Astrocyte (in vitro differentiated cells and primary cell): Measurements from ENCODE around the gene ZRANB1. TPM values are rescaled to one million over a fixed set of nuclear protein-coding genes. Genes with fewer than 3 reads are reported as not detected.
A peak's percentile ranks its signal among the peaks of the same experiment; 100 is the strongest.

Experiments used
- DNase-seq: peaks from one replicate; pipeline ENCODE4 v3.0.0-alpha.2; 2010; ENCODE audit warnings: low read depth
- FAIRE-seq: peaks from 2 replicates; lab custom pipeline; 2011; peaks lifted over from hg19 to GRCh38; lab: Jason Lieb, UNC
- H2AFZ ChIP-seq: 2 replicates; pipeline ENCODE4 v1.6.0; 2012; ENCODE audit warnings: low read depth, low read length, inconsistent platforms
- H3K27ac ChIP-seq: 2 replicates; pipeline ENCODE4 v1.5.1; 2011; ENCODE audit warnings: low read depth, low read length, inconsistent platforms
- H3K27me3 ChIP-seq: 2 replicates; pipeline ENCODE4 v1.6.0; 2011; ENCODE audit warnings: low read length, inconsistent platforms; ENCODE audit not compliant: insufficient read depth
- H3K36me3 ChIP-seq: 2 replicates; pipeline ENCODE4 v1.5.1; 2011; ENCODE audit warnings: low read length, inconsistent platforms; ENCODE audit not compliant: insufficient read depth
- H3K4me1 ChIP-seq: 2 replicates; pipeline ENCODE4 v1.5.1; 2011; ENCODE audit warnings: low read length, inconsistent platforms; ENCODE audit not compliant: insufficient read depth
- H3K4me2 ChIP-seq: 2 replicates; pipeline ENCODE4 v1.6.0; 2012; ENCODE audit warnings: low read length, inconsistent platforms
- H3K4me3 ChIP-seq: 2 replicates; pipeline ENCODE4 v1.5.1; 2011; ENCODE audit warnings: low read depth, mild to moderate bottlenecking, low read length, inconsistent platforms; ENCODE audit not compliant: insufficient read depth
- H3K79me2 ChIP-seq: 2 replicates; pipeline ENCODE4 v1.6.0; 2012; ENCODE audit warnings: mild to moderate bottlenecking, low read length, inconsistent platforms; ENCODE audit not compliant: insufficient read depth
- H3K9ac ChIP-seq: 2 replicates; pipeline ENCODE4 v1.6.0; 2012; ENCODE audit warnings: mild to moderate bottlenecking, low read length, inconsistent platforms
- H3K9me3 ChIP-seq: 2 replicates; pipeline ENCODE4 v1.5.1; 2012; ENCODE audit warnings: low read depth, mild to moderate bottlenecking, low read length, inconsistent platforms; ENCODE audit not compliant: insufficient read depth
- H4K20me1 ChIP-seq: 2 replicates; pipeline ENCODE4 v1.6.0; 2012; ENCODE audit warnings: low read length, inconsistent platforms; ENCODE audit not compliant: insufficient read depth
- H3K27ac Mint-ChIP-seq: one replicate; pipeline ENCODE4 v1.8.0; 2021; ENCODE audit warnings: mild to moderate bottlenecking, mixed read lengths; ENCODE audit not compliant: unreplicated experiment
- H3K27me3 Mint-ChIP-seq: one replicate; pipeline ENCODE4 v1.8.0; 2021; ENCODE audit warnings: low read depth, mixed read lengths; ENCODE audit not compliant: unreplicated experiment
- H3K36me3 Mint-ChIP-seq: one replicate; pipeline ENCODE4 v1.8.0; 2021; ENCODE audit warnings: low read depth, mixed read lengths; ENCODE audit not compliant: unreplicated experiment
- H3K4me1 Mint-ChIP-seq: one replicate; pipeline ENCODE4 v1.8.0; 2021; ENCODE audit warnings: low read depth, mixed read lengths; ENCODE audit not compliant: unreplicated experiment
- H3K4me3 Mint-ChIP-seq: one replicate; pipeline ENCODE4 v1.8.0; 2021; ENCODE audit warnings: mild to moderate bottlenecking, moderate library complexity, mixed read lengths; ENCODE audit not compliant: unreplicated experiment
- H3K9me3 Mint-ChIP-seq: one replicate; pipeline ENCODE4 v1.8.0; 2021; ENCODE audit warnings: mild to moderate bottlenecking, mixed read lengths; ENCODE audit not compliant: unreplicated experiment
- CTCF ChIP-seq: IDR thresholded peaks from 2 replicates; pipeline ENCODE4 v1.5.1; 2011; ENCODE audit warnings: low read depth, mild to moderate bottlenecking, inconsistent platforms, low read length, moderate library complexity; ENCODE audit not compliant: insufficient read depth
- EZH2 ChIP-seq: IDR thresholded peaks from 2 replicates; pipeline ENCODE4 v1.6.1; 2012; ENCODE audit warnings: mild to moderate bottlenecking, low read length, inconsistent platforms; ENCODE audit not compliant: insufficient read depth
- total RNA-seq: library from RNA; stranded (reverse); gene quantifications from 2 replicates; pipeline ENCODE4 v1.2.1, GENCODE V29; 2021

Gene ZRANB1
- total RNA-seq, 1 donor from 2014 or later: 24.9 TPM

- Histone ChIP-seq H4K20me1 (peaks cover 95% of the 10 kb centered on the region), H2AFZ (no peak overlapping the region), H3K9ac (no peak overlapping the region), H3K36me3 (peaks cover 3% of the 10 kb centered on the region), H3K27ac (no peak overlapping the region), H3K4me1 (peaks cover 8% of the 10 kb centered on the region), H3K79me2 (peaks cover 96% of the 10 kb centered on the region), H3K4me2 (no peak overlapping the region), H3K9me3 (no peaks in the 10 kb centered on the region), H3K27me3 (no peaks in the 10 kb centered on the region), H3K4me3 (no peak overlapping the region)
- no peak for TF ChIP-seq EZH2
- TF ChIP-seq CTCF: no peak
- Mint-ChIP-seq H3K27ac (peak overlapping the region; percentile 62), H3K4me3 (no peak overlapping the region), H3K9me3 (no peaks in the 10 kb centered on the region), H3K36me3 (peaks cover 2% of the 10 kb centered on the region), H3K27me3 (no peaks in the 10 kb centered on the region), H3K4me1 (peaks cover 30% of the 10 kb centered on the region)
- FAIRE-seq (no peak), DNase-seq (peak; percentile 64)
Measured at GRCh38 chr10:124944982-124945381, 3.1 kb downstream of the ZRANB1 start.

GRCh38 chr10:124946945-124947344 lies 5.0 kb downstream of the ZRANB1 start:
- H3K9me3 ChIP-seq: no peaks in the 10 kb centered on the region
- H3K36me3 ChIP-seq: peaks cover 3% of the 10 kb centered on the region
- no peak overlapping the region for H3K4me3 ChIP-seq
- peaks cover 92% of the 10 kb centered on the region for H4K20me1 ChIP-seq
- Mint-ChIP-seq H3K27me3 (no peaks in the 10 kb centered on the region), H3K4me3 (no peak overlapping the region), H3K27ac (no peak overlapping the region), H3K4me1 (peaks cover 30% of the 10 kb centered on the region), H3K9me3 (no peaks in the 10 kb centered on the region), H3K36me3 (peaks cover 2% of the 10 kb centered on the region)
- peaks cover 94% of the 10 kb centered on the region for H3K79me2 ChIP-seq
- TF ChIP-seq EZH2 (no peak), CTCF (no peak)
- H3K27ac ChIP-seq: no peak overlapping the region
- DNase-seq: no peak
- H3K4me2 ChIP-seq: no peak overlapping the region
- H2AFZ ChIP-seq: no peak overlapping the region
- H3K9ac ChIP-seq: no peak overlapping the region
- H3K27me3 ChIP-seq: no peaks in the 10 kb centered on the region
- peaks cover 8% of the 10 kb centered on the region for H3K4me1 ChIP-seq
- FAIRE-seq: no peak

- no peak for DNase-seq
- H3K4me3 Mint-ChIP-seq: no peak overlapping the region
- no peaks in the 10 kb centered on the region for H3K9me3 Mint-ChIP-seq
- H3K27me3 Mint-ChIP-seq: no peaks in the 10 kb centered on the region
- no peak overlapping the region for H3K9ac ChIP-seq
- peaks cover 3% of the 10 kb centered on the region for H3K36me3 Mint-ChIP-seq
- H2AFZ ChIP-seq: no peak overlapping the region
- FAIRE-seq: no peak
- H3K79me2 ChIP-seq: peaks cover 87% of the 10 kb centered on the region
- peaks cover 87% of the 10 kb centered on the region for H4K20me1 ChIP-seq
- no peaks in the 10 kb centered on the region for H3K27me3 ChIP-seq
- H3K27ac Mint-ChIP-seq: no peak overlapping the region
- H3K9me3 ChIP-seq: no peaks in the 10 kb centered on the region
- no peak overlapping the region for H3K27ac ChIP-seq
- no peak overlapping the region for H3K4me3 ChIP-seq
- H3K4me1 Mint-ChIP-seq: peaks cover 15% of the 10 kb centered on the region
- TF ChIP-seq EZH2: no peak
- TF ChIP-seq CTCF: no peak
- H3K36me3 ChIP-seq: no peaks in the 10 kb centered on the region
- H3K4me1 ChIP-seq: peaks cover 3% of the 10 kb centered on the region
- H3K4me2 ChIP-seq: no peak overlapping the region
Measured at GRCh38 chr10:124949543-124949942, 7.6 kb downstream of the ZRANB1 start.
